HT1080 (cell line): Measurements from ENCODE around the gene RERG. TPM values are rescaled to one million over a fixed set of nuclear protein-coding genes. Genes with fewer than 3 reads are reported as not detected.
"Not testable (repeated sequence)": the region's sequence is repeated elsewhere in the genome, so short reads cannot be mapped to it uniquely, and the experiment has no call there.

Experiments
- DNase-seq: peaks from one replicate; pipeline ENCODE4 v3.0.0-alpha.2; 2015; ENCODE audit warnings: low read depth
- total RNA-seq: library from RNA; depleted of rRNA; stranded (reverse); fragments of >200 nt; shearing (Covaris generic); gene quantifications from 2 replicates; pipeline ENCODE4 v1.2.3, GENCODE V29; 2014

RERG gene
- total RNA-seq, 1 experiment from 2014 or later: not detected

GRCh38 chr12:15151161-15152091 lies 69.8 kb downstream of the RERG start:
- DNase-seq: no peak

- no peak for DNase-seq
These were observed 74.6 kb downstream of the RERG start for GRCh38 chr12:15146585-15146984.

GRCh38 chr12:15143467-15143866 lies 77.8 kb downstream of the RERG start:
- no peak for DNase-seq

- no peak for DNase-seq
These were observed 78.5 kb downstream of the RERG start for GRCh38 chr12:15142711-15143110.

- DNase-seq: peak; percentile 84
These were observed 89.8 kb downstream of the RERG start for GRCh38 chr12:15131431-15131830.

- no peak for DNase-seq
These were observed 90.7 kb downstream of the RERG start for GRCh38 chr12:15130541-15130940.

- DNase-seq: no peak
These were observed 97.8 kb downstream of the RERG start for GRCh38 chr12:15123401-15123800.

- no peak for DNase-seq
These were observed 98.9 kb downstream of the RERG start for GRCh38 chr12:15122344-15122743.

GRCh38 chr12:15118955-15119354 lies 102.3 kb downstream of the RERG start:
- DNase-seq: no peak

GRCh38 chr12:15116983-15117382 lies 104.2 kb downstream of the RERG start:
- no peak for DNase-seq

- no peak for DNase-seq
These were observed 105.1 kb downstream of the RERG start for GRCh38 chr12:15116086-15116485.

GRCh38 chr12:15115434-15115833 lies 105.8 kb downstream of the RERG start:
- DNase-seq: no peak

GRCh38 chr12:15114501-15114900 lies 106.7 kb downstream of the RERG start:
- DNase-seq: no peak

- no peak for DNase-seq
These were observed 128.4 kb downstream of the RERG start for GRCh38 chr12:15092826-15093225.

- no peak for DNase-seq
These were observed 130.8 kb downstream of the RERG start for GRCh38 chr12:15090441-15090840.

GRCh38 chr12:15088105-15088504 lies 133.1 kb downstream of the RERG start:
- no peak for DNase-seq

- DNase-seq: not testable (repeated sequence)
These were observed 143.5 kb downstream of the RERG start for GRCh38 chr12:15077751-15078150.

- DNase-seq: no peak
These were observed 146.9 kb downstream of the RERG start for GRCh38 chr12:15074351-15074750.

GRCh38 chr12:15059123-15059522 lies 162.1 kb downstream of the RERG start:
- DNase-seq: no peak
